GM12864 (cell line): ENCODE results near the gene ADGRA3.

Source experiments
- DNase-seq: peaks from one replicate; pipeline ENCODE4 v3.0.0-alpha.2; 2011; ENCODE audit warnings: low read depth
- H3K4me3 ChIP-seq: 2 replicates; pipeline ENCODE4 v1.5.1; 2011; ENCODE audit warnings: mild to moderate bottlenecking, low read depth, low read length, control low read depth
- CTCF ChIP-seq: IDR thresholded peaks from 2 replicates; pipeline ENCODE4 v1.5.1; 2011; ENCODE audit warnings: low read depth, mild to moderate bottlenecking, moderate library complexity, low read length, control low read depth, inconsistent platforms; ENCODE audit errors: missing control alignments

The ADGRA3 gene

GRCh38 chr4:22338796-22339195, 177.1 kb downstream of the ADGRA3 start:
- DNase-seq = no peak
- no peak for TF ChIP-seq CTCF

More at GRCh38 chr4:22338796-22339195, 177.1 kb downstream of the ADGRA3 start:
- H3K4me3 ChIP-seq = no peak overlapping the region
